Body of pancreas (tissue), 4 donors: ENCODE data around the gene HES4.

Experiments
- POLR2A ChIP-seq, 3 donors: fragments of 450-650 bp; IDR thresholded peaks; one replicate each; pipeline ENCODE4 v1.6.1; 2016; ENCODE audit warnings: antibody characterized with exemption in 3 of 3, mild to moderate bottlenecking in 2 of 3
- TF ChIP-seq, protein P1 (sequence below), 7 experiments: fragments of 450-650 bp in 4 of 7; fragments of 200-600 bp in 3 of 7; sonication (generic) in 3 of 7; IDR thresholded peaks; one replicate each; pipeline ENCODE4 v1.5.1; 2016 to 2019; ENCODE audit warnings: antibody characterized with exemption in 7 of 7

DNA sequence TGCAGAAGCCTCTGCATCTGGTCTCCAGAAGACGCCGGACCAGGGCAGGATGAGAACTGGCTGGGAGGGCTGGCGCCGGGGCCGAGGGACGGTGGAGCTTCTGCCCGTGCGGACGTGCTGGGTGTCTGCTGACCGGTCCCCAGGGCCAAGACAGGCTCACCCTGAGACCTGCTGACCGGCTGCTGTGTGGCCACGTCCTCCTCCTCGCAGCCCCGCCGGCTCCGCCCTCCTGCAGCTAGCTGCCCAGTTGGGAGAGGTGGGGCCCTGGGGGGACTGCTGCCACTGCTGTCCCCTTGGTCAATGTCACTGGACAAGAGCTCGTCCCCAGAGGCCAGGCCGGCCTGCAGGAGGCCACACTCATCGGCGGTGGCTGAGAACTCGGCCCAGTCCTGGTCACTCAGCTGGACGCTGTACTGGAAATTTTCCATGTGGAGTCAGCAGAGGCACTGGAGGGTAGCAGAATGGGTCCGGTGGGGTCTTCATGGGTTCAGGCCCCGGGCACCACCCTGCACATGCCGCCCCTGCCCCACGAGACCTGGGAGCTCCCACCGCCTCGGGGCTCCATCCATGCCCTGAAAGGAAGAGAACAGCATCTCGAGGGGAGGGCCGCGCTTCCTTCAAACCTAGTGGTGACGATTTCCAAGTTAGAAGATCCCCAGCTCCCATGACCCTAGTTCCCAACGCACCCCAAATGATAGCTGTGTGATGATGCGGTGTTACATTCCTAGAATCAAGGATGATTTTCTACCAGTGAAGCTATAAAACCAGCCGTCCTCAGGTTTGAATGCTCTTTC is 19.1 kb downstream of the HES4 start:
- TF ChIP-seq, protein P1, sequence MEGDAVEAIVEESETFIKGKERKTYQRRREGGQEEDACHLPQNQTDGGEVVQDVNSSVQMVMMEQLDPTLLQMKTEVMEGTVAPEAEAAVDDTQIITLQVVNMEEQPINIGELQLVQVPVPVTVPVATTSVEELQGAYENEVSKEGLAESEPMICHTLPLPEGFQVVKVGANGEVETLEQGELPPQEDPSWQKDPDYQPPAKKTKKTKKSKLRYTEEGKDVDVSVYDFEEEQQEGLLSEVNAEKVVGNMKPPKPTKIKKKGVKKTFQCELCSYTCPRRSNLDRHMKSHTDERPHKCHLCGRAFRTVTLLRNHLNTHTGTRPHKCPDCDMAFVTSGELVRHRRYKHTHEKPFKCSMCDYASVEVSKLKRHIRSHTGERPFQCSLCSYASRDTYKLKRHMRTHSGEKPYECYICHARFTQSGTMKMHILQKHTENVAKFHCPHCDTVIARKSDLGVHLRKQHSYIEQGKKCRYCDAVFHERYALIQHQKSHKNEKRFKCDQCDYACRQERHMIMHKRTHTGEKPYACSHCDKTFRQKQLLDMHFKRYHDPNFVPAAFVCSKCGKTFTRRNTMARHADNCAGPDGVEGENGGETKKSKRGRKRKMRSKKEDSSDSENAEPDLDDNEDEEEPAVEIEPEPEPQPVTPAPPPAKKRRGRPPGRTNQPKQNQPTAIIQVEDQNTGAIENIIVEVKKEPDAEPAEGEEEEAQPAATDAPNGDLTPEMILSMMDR (IDR thresholded peaks at IDR 0.05): no peak
- TF ChIP-seq POLR2A (IDR thresholded peaks at IDR 0.05): no peak
